HepG2 (cell line): ENCODE measurements around the gene ZNF211. TPM values are rescaled to one million over a fixed set of nuclear protein-coding genes. Genes with fewer than 3 reads are reported as not detected.
A peak's percentile ranks its signal among the peaks of the same experiment; 100 is the strongest.

ENCODE experiments used
- AGO2 ChIP-seq: fragments of 200-400 bp; formaldehyde crosslinking; optimal IDR thresholded peaks from 2 replicates; pipeline ENCODE3; 2017; ENCODE audit warnings: mild to moderate bottlenecking, low read depth, low read length, moderate library complexity
- ARID4A ChIP-seq: sonication (generic); formaldehyde crosslinking; IDR thresholded peaks from 2 replicates; pipeline ENCODE4 v1.5.0; 2020; ENCODE audit warnings: mild to moderate bottlenecking, missing genetic modification reagents, borderline replicate concordance
- DPF2 ChIP-seq: sonication (generic); formaldehyde crosslinking; IDR thresholded peaks from 2 replicates; pipeline ENCODE4 v1.4.0; 2020; ENCODE audit warnings: mild to moderate bottlenecking, low read depth, missing genetic modification reagents, borderline replicate concordance
- FOXP1 ChIP-seq, 2 experiments: fragments of 450-650 bp in 1 of 2; IDR thresholded peaks; 2 replicates each; pipeline ENCODE4 v1.6.1; 2017 to 2018; ENCODE audit warnings: antibody characterized with exemption in 1 of 2
- LCORL ChIP-seq, 2 experiments: fragments of 450-650 bp in 1 of 2; sonication (generic) in 1 of 2; formaldehyde crosslinking in 1 of 2; IDR thresholded peaks; 2 replicates each; pipeline versions ENCODE4 v1.5.0 to v1.6.1; 2017 to 2020; ENCODE audit warnings: antibody characterized with exemption in 1 of 2, missing genetic modification reagents in 1 of 2
- MIER2 ChIP-seq: IDR thresholded peaks from 2 replicates; pipeline ENCODE4 v1.6.1; 2016; ENCODE audit warnings: missing biosample characterization, missing genetic modification reagents
- SP4 ChIP-seq: sonication (generic); formaldehyde crosslinking; IDR thresholded peaks from 2 replicates; pipeline ENCODE4 v1.8.1; 2023; ENCODE audit warnings: mild to moderate bottlenecking, missing genetic modification reagents
- TAF1 ChIP-seq: sonication (generic); formaldehyde crosslinking; IDR thresholded peaks from 2 replicates; pipeline ENCODE4 v1.4.0; 2020; ENCODE audit warnings: missing genetic modification reagents
- TBX2 ChIP-seq: sonication (generic); formaldehyde crosslinking; IDR thresholded peaks from 2 replicates; pipeline ENCODE4 v1.5.0; 2020; ENCODE audit warnings: missing genetic modification reagents, mild to moderate bottlenecking, borderline replicate concordance
- WIZ ChIP-seq: sonication (generic); formaldehyde crosslinking; IDR thresholded peaks from 2 replicates; pipeline ENCODE4 v1.5.1; 2020; ENCODE audit warnings: mild to moderate bottlenecking, missing genetic modification reagents
- ZFP90 ChIP-seq: sonication (generic); formaldehyde crosslinking; IDR thresholded peaks from 2 replicates; pipeline ENCODE4 v1.8.0; 2022; ENCODE audit warnings: missing genetic modification reagents, mild to moderate bottlenecking, inconsistent platforms, borderline replicate concordance
- ZNF274 ChIP-seq: sonication (generic); formaldehyde crosslinking; IDR thresholded peaks from 2 replicates; pipeline ENCODE4 v1.5.1; 2020; ENCODE audit warnings: mild to moderate bottlenecking, missing genetic modification reagents
- ZNF501 ChIP-seq: sonication (generic); formaldehyde crosslinking; IDR thresholded peaks from 2 replicates; pipeline ENCODE4 v1.5.1; 2020; ENCODE audit warnings: mild to moderate bottlenecking, moderate library complexity, missing genetic modification reagents
- ZNF543 ChIP-seq: sonication (generic); formaldehyde crosslinking; IDR thresholded peaks from 2 replicates; pipeline ENCODE4 v1.4.0; 2020; ENCODE audit warnings: mild to moderate bottlenecking, missing genetic modification reagents
- ZNF605 ChIP-seq: sonication (generic); formaldehyde crosslinking; IDR thresholded peaks from 2 replicates; pipeline ENCODE4 v1.8.0; 2022; ENCODE audit warnings: mild to moderate bottlenecking, missing genetic modification reagents
- ZNF639 ChIP-seq: conservative IDR thresholded peaks from 2 replicates; pipeline ENCODE4 v1.6.1; 2018; ENCODE audit warnings: missing genetic modification reagents
- polyA plus RNA-seq, 8 experiments: library from polyadenylated mRNA; depleted of rRNA in 3 of 8; stranded (reverse) in 7 of 8; unstranded in 1 of 8; fragments of >200 nt; fragmentation: Illumina TruSeq in 4 of 8; extraction: Trizol in 4 of 8; gene quantifications; 2 replicates each; pipeline versions ENCODE4 v1.2.1 to v1.2.3, GENCODE V29; 2011 to 2016; ENCODE audit warnings: low read depth in 4 of 8, missing spikeins in 1 of 8, mixed read lengths in 1 of 8; ENCODE audit not compliant: insufficient read depth in 1 of 8
- total RNA-seq, 5 experiments: library from RNA; depleted of rRNA; stranded (reverse); fragments of >200 nt; fragmentation: Illumina TruSeq; extraction: Trizol; gene quantifications; 2 replicates each; pipeline ENCODE4 v1.2.3, GENCODE V29; 2016; ENCODE audit warnings: low read depth in 1 of 5
- TF ChIP-seq, protein P1 (sequence below): sonication (generic); formaldehyde crosslinking; IDR thresholded peaks from 2 replicates; pipeline ENCODE4 v1.4.0; 2020; ENCODE audit warnings: missing genetic modification reagents, mild to moderate bottlenecking, borderline replicate concordance
- TF ChIP-seq, protein P2 (sequence below): sonication (generic); formaldehyde crosslinking; IDR thresholded peaks from 2 replicates; pipeline ENCODE4 v1.4.0; 2020; ENCODE audit warnings: mild to moderate bottlenecking, missing genetic modification reagents

ZNF211 gene
- total and polyA plus RNA-seq, 2 of the 13 experiments (the other 11 are each of a cell fraction or from before 2014, with no cell fraction given), result 9.9 to 11.2 TPM

- TF ChIP-seq ZFP90 (CRISPR knock-in tag), result no peak
- peak; percentile 36; the same call in 1 of the 2 replicates for TF ChIP-seq ZNF543 (CRISPR knock-in tag)
- TF ChIP-seq, protein P1, sequence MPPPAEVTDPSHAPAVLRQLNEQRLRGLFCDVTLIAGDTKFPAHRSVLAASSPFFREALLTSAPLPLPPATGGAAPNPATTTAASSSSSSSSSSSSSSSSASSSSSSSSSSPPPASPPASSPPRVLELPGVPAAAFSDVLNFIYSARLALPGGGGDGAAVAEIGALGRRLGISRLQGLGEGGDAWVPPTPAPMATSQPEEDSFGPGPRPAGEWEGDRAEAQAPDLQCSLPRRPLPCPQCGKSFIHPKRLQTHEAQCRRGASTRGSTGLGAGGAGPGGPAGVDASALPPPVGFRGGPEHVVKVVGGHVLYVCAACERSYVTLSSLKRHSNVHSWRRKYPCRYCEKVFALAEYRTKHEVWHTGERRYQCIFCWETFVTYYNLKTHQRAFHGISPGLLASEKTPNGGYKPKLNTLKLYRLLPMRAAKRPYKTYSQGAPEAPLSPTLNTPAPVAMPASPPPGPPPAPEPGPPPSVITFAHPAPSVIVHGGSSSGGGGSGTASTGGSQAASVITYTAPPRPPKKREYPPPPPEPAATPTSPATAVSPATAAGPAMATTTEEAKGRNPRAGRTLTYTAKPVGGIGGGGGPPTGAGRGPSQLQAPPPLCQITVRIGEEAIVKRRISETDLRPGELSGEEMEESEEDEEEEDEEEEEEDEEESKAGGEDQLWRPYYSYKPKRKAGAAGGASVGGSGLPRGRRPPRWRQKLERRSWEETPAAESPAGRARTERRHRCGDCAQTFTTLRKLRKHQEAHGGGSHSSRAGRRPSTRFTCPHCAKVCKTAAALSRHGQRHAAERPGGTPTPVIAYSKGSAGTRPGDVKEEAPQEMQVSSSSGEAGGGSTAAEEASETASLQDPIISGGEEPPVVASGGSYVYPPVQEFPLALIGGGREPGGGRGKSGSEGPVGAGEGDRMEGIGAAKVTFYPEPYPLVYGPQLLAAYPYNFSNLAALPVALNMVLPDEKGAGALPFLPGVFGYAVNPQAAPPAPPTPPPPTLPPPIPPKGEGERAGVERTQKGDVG (CRISPR knock-in tag), result no peak
- no peak for TF ChIP-seq DPF2 (CRISPR knock-in tag)
- TF ChIP-seq WIZ (CRISPR knock-in tag), result no peak; the same call in 1 of the 2 replicates
- TF ChIP-seq ZNF639 (CRISPR knock-in tag), result no peak
- TF ChIP-seq ZNF274 (CRISPR knock-in tag), result 0 out of 2 replicates have a peak, but pooled peaks have one; percentile 31
- TF ChIP-seq ARID4A (CRISPR knock-in tag), result peak; percentile 83; the same call in 1 of the 2 replicates
- peak; percentile 58 for TF ChIP-seq AGO2
- TF ChIP-seq ZNF605 (CRISPR knock-in tag), result 0 out of 2 replicates have a peak, but pooled peaks have one; percentile 3
- no peak for TF ChIP-seq FOXP1 (IDR thresholded peaks at IDR 0.05)
- TF ChIP-seq FOXP1 (CRISPR knock-in tag; IDR thresholded peaks at IDR 0.05), result no peak
- TF ChIP-seq MIER2 (CRISPR knock-in tag), result no peak
- 0 out of 2 replicates have a peak, but pooled peaks have one; percentile 9 for TF ChIP-seq TBX2
- TF ChIP-seq LCORL (IDR thresholded peaks at IDR 0.05), result no peak
- 0 out of 2 replicates have a peak, but pooled peaks have one; percentile 15 for TF ChIP-seq LCORL (CRISPR knock-in tag; IDR thresholded peaks at IDR 0.05)
- TF ChIP-seq, protein P2, sequence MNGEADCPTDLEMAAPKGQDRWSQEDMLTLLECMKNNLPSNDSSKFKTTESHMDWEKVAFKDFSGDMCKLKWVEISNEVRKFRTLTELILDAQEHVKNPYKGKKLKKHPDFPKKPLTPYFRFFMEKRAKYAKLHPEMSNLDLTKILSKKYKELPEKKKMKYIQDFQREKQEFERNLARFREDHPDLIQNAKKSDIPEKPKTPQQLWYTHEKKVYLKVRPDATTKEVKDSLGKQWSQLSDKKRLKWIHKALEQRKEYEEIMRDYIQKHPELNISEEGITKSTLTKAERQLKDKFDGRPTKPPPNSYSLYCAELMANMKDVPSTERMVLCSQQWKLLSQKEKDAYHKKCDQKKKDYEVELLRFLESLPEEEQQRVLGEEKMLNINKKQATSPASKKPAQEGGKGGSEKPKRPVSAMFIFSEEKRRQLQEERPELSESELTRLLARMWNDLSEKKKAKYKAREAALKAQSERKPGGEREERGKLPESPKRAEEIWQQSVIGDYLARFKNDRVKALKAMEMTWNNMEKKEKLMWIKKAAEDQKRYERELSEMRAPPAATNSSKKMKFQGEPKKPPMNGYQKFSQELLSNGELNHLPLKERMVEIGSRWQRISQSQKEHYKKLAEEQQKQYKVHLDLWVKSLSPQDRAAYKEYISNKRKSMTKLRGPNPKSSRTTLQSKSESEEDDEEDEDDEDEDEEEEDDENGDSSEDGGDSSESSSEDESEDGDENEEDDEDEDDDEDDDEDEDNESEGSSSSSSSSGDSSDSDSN (CRISPR knock-in tag), result peak; percentile 12; the same call in 1 of the 2 replicates
- 0 out of 2 replicates have a peak, but pooled peaks have one; percentile 1 for TF ChIP-seq TAF1 (CRISPR knock-in tag)
- no peak for TF ChIP-seq SP4
- TF ChIP-seq ZNF501 (CRISPR knock-in tag), result 0 out of 2 replicates have a peak, but pooled peaks have one; percentile 2
Measured at GRCh38 chr19:57682226-57682766, 49.3 kb downstream of the ZNF211 start (continued).
